GM12878 (cell line): Measurements from ENCODE around the gene PTPN12. TPM values are rescaled to one million over a fixed set of nuclear protein-coding genes. Genes with fewer than 3 reads are reported as not detected.

Experiments
- ATAC-seq: fragments of 200-7000 bp; cut with Tn5 transposase; 3 replicates; pipeline ENCODE4 v1.9.1; 2020; ENCODE audit warnings: mild to moderate bottlenecking, moderate library complexity
- BruUV-seq: library from RNA; stranded (reverse); fragments of 400-500 nt; replicated peaks from 2 replicates; lab custom pipeline; 2021; lab: Mats Ljungman, UMichigan
- CTCF ChIA-PET: fragments of 300-600 bp; sonication (Branson Sonifier 250); formaldehyde crosslinking; extraction: SDS; loops from one replicate; lab custom pipeline; 2021; ENCODE audit warnings: inconsistent platforms; lab: Yijun Ruan, JAX
- POLR2A ChIA-PET: fragments of 350-600 bp; formaldehyde crosslinking; extraction: SDS; loops from one replicate; lab custom pipeline; 2021; ENCODE audit warnings: inconsistent platforms; lab: Charles Lee
- RAD21 ChIA-PET: fragments of 300-600 bp; sonication (Branson Sonifier 250); formaldehyde crosslinking; loops from one replicate; lab custom pipeline; 2023; ENCODE audit warnings: antibody characterized with exemption; ENCODE audit not compliant: unreplicated experiment; lab: Charles Lee
- SMC1A ChIA-PET: fragments of 300-600 bp; sonication (Branson Sonifier 250); formaldehyde crosslinking; loops from one replicate; lab custom pipeline; 2023; ENCODE audit not compliant: unreplicated experiment, uncharacterized antibody; lab: Charles Lee
- DNase-seq: peaks from one replicate; pipeline ENCODE4 v3.0.0-alpha.2; 2011; ENCODE audit warnings: low read depth, low spot score
- FAIRE-seq: peaks from 3 replicates; lab custom pipeline; 2011; peaks lifted over from hg19 to GRCh38; lab: Jason Lieb, UNC
- H2AFZ ChIP-seq: 2 replicates; pipeline ENCODE4 v1.6.0; 2011; ENCODE audit warnings: low read depth, low read length, control low read depth; ENCODE audit not compliant: control insufficient read depth
- H3K27ac ChIP-seq: 2 replicates; pipeline ENCODE4 v1.5.1; 2011; ENCODE audit warnings: control low read depth; ENCODE audit not compliant: control insufficient read depth, insufficient read depth
- H3K27me3 ChIP-seq, 2 experiments: replicated peaks in 1 of 2; 2 replicates each; pipeline versions ENCODE4 v1.6.0 to v1.6.1; 2011; ENCODE audit warnings: low read length in 1 of 2; ENCODE audit not compliant: control insufficient read depth in 2 of 2, insufficient read depth in 2 of 2
- H3K36me3 ChIP-seq, 2 experiments: 2 replicates each; pipeline ENCODE4 v1.5.1; 2011; ENCODE audit warnings: low read length in 1 of 2; ENCODE audit not compliant: control insufficient read depth in 2 of 2, insufficient read depth in 2 of 2
- H3K4me1 ChIP-seq: 2 replicates; pipeline ENCODE4 v1.6.1; 2011; ENCODE audit warnings: mild to moderate bottlenecking, low read length, moderate library complexity, mixed read lengths; ENCODE audit not compliant: control insufficient read depth, insufficient read depth
- H3K4me2 ChIP-seq: 2 replicates; pipeline ENCODE4 v1.6.0; 2011; ENCODE audit warnings: control low read depth; ENCODE audit not compliant: control insufficient read depth, insufficient read depth
- H3K4me3 ChIP-seq: fragments of 200-600 bp; sonication (generic); 2 replicates; pipeline ENCODE4 v1.5.1; 2016
- H3K79me2 ChIP-seq: 2 replicates; pipeline ENCODE4 v1.6.0; 2011; ENCODE audit warnings: low read length; ENCODE audit not compliant: control insufficient read depth, insufficient read depth
- H3K9ac ChIP-seq: 2 replicates; pipeline ENCODE4 v1.8.0; 2011; ENCODE audit warnings: low read length, control low read depth, mixed read lengths; ENCODE audit not compliant: control insufficient read depth, insufficient read depth
- H3K9me3 ChIP-seq: replicated peaks from 3 replicates; pipeline ENCODE4 v1.5.1; 2011; ENCODE audit warnings: mild to moderate bottlenecking, low read length; ENCODE audit not compliant: control insufficient read depth, insufficient read depth
- H4K20me1 ChIP-seq: 2 replicates; pipeline ENCODE4 v1.6.0; 2011; ENCODE audit not compliant: control insufficient read depth, insufficient read depth
- ASH2L ChIP-seq: fragments of 300-600, 200-600 bp; sonication (generic); IDR thresholded peaks from 2 replicates; pipeline ENCODE4 v1.6.1; 2017; ENCODE audit warnings: low read depth, mild to moderate bottlenecking, borderline replicate concordance
- BCL11A ChIP-seq: IDR thresholded peaks from 2 replicates; pipeline ENCODE4 v1.6.1; 2011; ENCODE audit warnings: low read depth, low read length
- CHD1 ChIP-seq: IDR thresholded peaks from 2 replicates; pipeline ENCODE4 v1.6.1; 2012; ENCODE audit warnings: low read depth, low read length, improper control_type of control experiment
- CTCF ChIP-seq, 3 experiments: IDR thresholded peaks in 2 of 3; conservative IDR thresholded peaks in 1 of 3; 2 replicates each; pipeline ENCODE4 v1.5.1; 2011; ENCODE audit warnings: low read depth in 3 of 3, low read length in 3 of 3, mild to moderate bottlenecking in 3 of 3, control low read depth in 2 of 3, moderate library complexity in 2 of 3, inconsistent platforms in 1 of 3, mixed read lengths in 1 of 3; ENCODE audit not compliant: control insufficient read depth in 2 of 3, insufficient read depth in 1 of 3; ENCODE audit errors: extremely low read depth in 1 of 3
- KDM1A ChIP-seq: fragments of 200-600 bp; sonication (generic); IDR thresholded peaks from 2 replicates; pipeline ENCODE4 v1.6.1; 2016; ENCODE audit warnings: borderline replicate concordance
- MEF2B ChIP-seq: fragments of 450-650 bp; IDR thresholded peaks from 2 replicates; pipeline ENCODE4 v1.6.1; 2018; ENCODE audit warnings: mild to moderate bottlenecking, moderate library complexity; ENCODE audit not compliant: partially characterized antibody, poor library complexity, severe bottlenecking
- MTA3 ChIP-seq: IDR thresholded peaks from 2 replicates; pipeline ENCODE4 v1.6.1; 2012; ENCODE audit warnings: low read length, inconsistent platforms, borderline replicate concordance
- NR2F1 ChIP-seq: fragments of 450-650 bp; conservative IDR thresholded peaks from 2 replicates; pipeline ENCODE4 v1.6.1; 2017; ENCODE audit warnings: mild to moderate bottlenecking
- PML ChIP-seq: IDR thresholded peaks from 2 replicates; pipeline ENCODE4 v1.6.1; 2012; ENCODE audit warnings: low read length, inconsistent platforms
- TCF7 ChIP-seq: IDR thresholded peaks from 2 replicates; pipeline ENCODE4 v1.6.1; 2014; ENCODE audit warnings: antibody characterized with exemption, borderline replicate concordance
- WRNIP1 ChIP-seq: IDR thresholded peaks from 2 replicates; pipeline ENCODE4 v1.6.1; 2011; ENCODE audit warnings: low read depth, low read length, improper control_type of control experiment, borderline replicate concordance
- ZNF207 ChIP-seq: fragments of 450-650 bp; IDR thresholded peaks from 2 replicates; pipeline ENCODE4 v1.6.1; 2014; ENCODE audit warnings: antibody characterized with exemption, mild to moderate bottlenecking, borderline replicate concordance
- ZNF24 ChIP-seq: fragments of 450-650 bp; IDR thresholded peaks from 2 replicates; pipeline ENCODE4 v1.6.1; 2017; ENCODE audit warnings: antibody characterized with exemption, mild to moderate bottlenecking
- WGBS: methylation state at CpG from one replicate; pipeline ENCODE4 v1.1.6; 2016; ENCODE audit warnings: low lambda C conversion rate; ENCODE audit not compliant: insufficient replicate concordance, insufficient coverage; ENCODE audit errors: missing lambda C conversion rate; 5-methylcytosine and 5-hydroxymethylcytosine counted together
- in situ Hi-C: fragments of 300-500 bp; cut with MboI; formaldehyde crosslinking; loops from 9 replicates; pipeline ENCODE4 v1.14.3; 2018; ENCODE audit warnings: mixed read lengths
- intact Hi-C: fragments of 100-400 bp; cut with micrococcal nuclease; formaldehyde crosslinking; loops from one replicate; pipeline ENCODE4 v1.14.2; 2022; ENCODE audit not compliant: unreplicated experiment
- polyA plus RNA-seq, 11 experiments: library from polyadenylated mRNA; depleted of rRNA in 4 of 11; unstranded in 6 of 11; stranded (reverse) in 5 of 11; fragments of >200 nt; fragmentation: Nextera tagmentation in 4 of 11; fragmentation: Illumina TruSeq in 1 of 11; extraction: Ambion mirVana in 4 of 11; extraction: Trizol in 1 of 11; gene quantifications; 1 replicate in 1 of 11; 2 replicates in 10 of 11; pipeline versions ENCODE4 v1.2.1 to v1.2.3, GENCODE V29; 2011 to 2016; ENCODE audit warnings: inconsistent platforms in 2 of 11, missing spikeins in 2 of 11, low read depth in 1 of 11
- total RNA-seq, 4 experiments: library from RNA; depleted of rRNA in 3 of 4; stranded (reverse); fragments of >200 nt in 3 of 4; fragmentation: Illumina TruSeq in 1 of 4; extraction: Trizol in 1 of 4; gene quantifications; 2 replicates each; pipeline versions ENCODE4 v1.2.1 to v1.2.3, GENCODE V29; 2013 to 2021

PTPN12 gene
- total and polyA plus RNA-seq, 10 of the 15 experiments (the other 5 are each of a cell fraction or from before 2014, with no cell fraction given), result 6.6 to 52.9 (median 17.4) TPM

GRCh38 chr7:77529279-77529678, 7.8 kb upstream of the PTPN12 start:
- in situ Hi-C loops, result no loop called here
- no peak overlapping the region for H3K4me2 ChIP-seq
- POLR2A ChIA-PET, result no interaction called here
- H2AFZ ChIP-seq, result no peak overlapping the region
- TF ChIP-seq TCF7, result no peak
- no peak for TF ChIP-seq KDM1A
- TF ChIP-seq ZNF207, result no peak
- TF ChIP-seq WRNIP1, result no peak
- TF ChIP-seq ZNF24, result no peak
- no peak for TF ChIP-seq NR2F1
- ATAC-seq, result no peak; the same call in 2 of the 3 replicates
- no peaks in the 10 kb centered on the region for H3K9me3 ChIP-seq
- H3K9ac ChIP-seq, result no peak overlapping the region
- H3K79me2 ChIP-seq, result no peaks in the 10 kb centered on the region
- CTCF ChIA-PET, result interaction anchor here (1.0 to 2.2 kb wide), 3 partner anchors 15 to 123 kb away, joined by 3 to 5 read pairs (median 3); no protein-coding TSS in a partner anchor
- RAD21 ChIA-PET, result interaction anchor here (1.1 kb wide), 1 partner anchor 14 kb away, joined by 3 read pairs; no protein-coding TSS in a partner anchor
- H3K4me1 ChIP-seq, result no peaks in the 10 kb centered on the region
- H4K20me1 ChIP-seq, result no peaks in the 10 kb centered on the region
- FAIRE-seq, result no peak
- intact Hi-C loops, result no loop called here
- no peaks in the 10 kb centered on the region for H3K36me3 ChIP-seq
- no peak overlapping the region for H3K4me3 ChIP-seq
- 93% methylated on average over 4 of the region's 4 CpGs for WGBS
- DNase-seq, result no peak
- SMC1A ChIA-PET, result interaction anchor here (1.0 to 1.9 kb wide), 11 partner anchors 9 to 141 kb away, joined by 3 to 8 read pairs (median 4); no protein-coding TSS in a partner anchor
- BruUV-seq, result no TSS peak
- H3K27me3 ChIP-seq, result no peaks in the 10 kb centered on the region
- no peak overlapping the region for H3K27ac ChIP-seq

- CTCF ChIA-PET, result no interaction called here
- Histone ChIP-seq H3K36me3 (no peaks in the 10 kb centered on the region), H3K79me2 (no peaks in the 10 kb centered on the region), H3K4me3 (no peak overlapping the region), H4K20me1 (no peaks in the 10 kb centered on the region), H2AFZ (peak overlapping the region; percentile 55), H3K9ac (no peak overlapping the region), H3K4me2 (peak overlapping the region; percentile 42; the same call in 1 of the 2 replicates), H3K27ac (no peak overlapping the region), H3K4me1 (no peaks in the 10 kb centered on the region), H3K27me3 (no peaks in the 10 kb centered on the region), H3K9me3 (no peaks in the 10 kb centered on the region)
- no TSS peak for BruUV-seq
- intact Hi-C loops, result no loop called here
- no peak for DNase-seq
- no peak for FAIRE-seq
- in situ Hi-C loops, result no loop called here
- SMC1A ChIA-PET, result no interaction called here
- 10% methylated on average over 2 of the region's 2 CpGs for WGBS
- ATAC-seq, result peak; percentile 78
- POLR2A ChIA-PET, result no interaction called here
- RAD21 ChIA-PET, result no interaction called here
- no peak for TF ChIP-seq ASH2L
- no peak for TF ChIP-seq CTCF (IDR thresholded peaks at IDR 0.05 in 2 of 3, conservative IDR thresholded peaks at IDR 0.05 in 1 of 3; ENCODE audit: control insufficient read depth in 2 of 3, extremely low read depth in 1 of 3, insufficient read depth in 1 of 3, low read depth in 3 of 3, low read length in 3 of 3)
- TF ChIP-seq BCL11A, result no peak
- no peak for TF ChIP-seq PML
- no peak for TF ChIP-seq MEF2B
- no peak for TF ChIP-seq CHD1
- TF ChIP-seq MTA3, result no peak
- TF ChIP-seq NR2F1, result no peak
These were observed 6.1 kb upstream of the PTPN12 start for GRCh38 chr7:77531038-77531437.
